ENCODE data around the gene DPYSL3.

Gene DPYSL3

GRCh38 chr5:147397616-147398015, 112.3 kb downstream of the DPYSL3 start:
- H3K27ac ChIP-seq (ENCODE audit: low read length): no peak overlapping the region
- H3K27me3 ChIP-seq (ENCODE audit: low read depth, low read length): no peaks in the 10 kb centered on the region
- H3K36me3 ChIP-seq (ENCODE audit: control insufficient read depth in 1 of 2, insufficient read depth in 2 of 2, low read length in 2 of 2): peaks cover 37 to 74% of the 10 kb centered on the region in 2 donors
- no peaks in the 10 kb centered on the region for H3K4me1 ChIP-seq (ENCODE audit: control insufficient read depth in 1 of 2, insufficient read depth in 2 of 2, low read length in 2 of 2)
- H3K9me3 ChIP-seq (ENCODE audit: control insufficient read depth in 1 of 2, low read length in 2 of 2): no peaks in the 10 kb centered on the region
- H3K4me3 ChIP-seq (ENCODE audit: low read depth in 1 of 2, low read length in 2 of 2): no peak overlapping the region

DNA sequence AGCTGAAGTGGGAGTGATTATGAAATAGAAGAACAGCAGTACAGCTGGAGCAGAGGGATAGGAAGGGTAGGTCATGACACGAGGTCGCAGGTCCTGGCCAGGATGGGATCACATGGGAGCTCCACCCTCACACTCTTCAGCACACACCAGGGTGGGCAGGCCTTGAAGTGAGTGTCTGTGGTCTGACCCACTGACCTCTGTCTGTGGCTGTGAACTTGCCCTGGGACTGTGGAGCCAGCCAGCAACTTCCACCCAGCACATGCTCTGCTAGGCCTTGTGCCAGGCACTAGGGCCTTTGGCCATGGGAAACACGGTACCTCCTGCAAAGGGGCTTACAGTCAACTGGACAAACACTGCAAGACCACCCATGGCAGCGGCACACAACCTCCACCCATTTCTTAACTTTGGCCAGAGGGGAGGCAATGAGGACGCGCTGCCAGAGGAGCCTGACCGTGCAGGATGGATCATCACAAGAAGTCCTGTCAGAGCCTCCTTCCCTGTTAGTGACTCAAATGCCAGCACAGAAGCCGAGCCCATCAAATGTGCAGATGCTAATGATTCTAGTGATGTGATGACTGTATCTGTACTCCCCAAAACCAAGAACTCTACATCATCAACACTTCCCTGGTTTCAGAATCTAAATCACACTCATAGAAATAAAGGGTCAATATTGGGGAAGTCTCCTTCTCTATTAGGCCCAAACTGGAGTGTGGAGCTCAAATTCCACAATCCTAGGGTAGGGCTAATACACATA, 113.6 kb downstream of the DPYSL3 start:
- Histone ChIP-seq H3K4me3 (ENCODE audit: low read depth in 1 of 2, low read length in 2 of 2) (no peak overlapping the region), H3K27me3 (ENCODE audit: low read depth, low read length) (no peaks in the 10 kb centered on the region), H3K9me3 (ENCODE audit: control insufficient read depth in 1 of 2, low read length in 2 of 2) (no peaks in the 10 kb centered on the region), H3K36me3 (ENCODE audit: control insufficient read depth in 1 of 2, insufficient read depth in 2 of 2, low read length in 2 of 2) (peaks cover 37 to 71% of the 10 kb centered on the region in 2 donors), H3K4me1 (ENCODE audit: control insufficient read depth in 1 of 2, insufficient read depth in 2 of 2, low read length in 2 of 2) (no peaks in the 10 kb centered on the region), H3K27ac (ENCODE audit: low read length) (no peak overlapping the region)

DNA sequence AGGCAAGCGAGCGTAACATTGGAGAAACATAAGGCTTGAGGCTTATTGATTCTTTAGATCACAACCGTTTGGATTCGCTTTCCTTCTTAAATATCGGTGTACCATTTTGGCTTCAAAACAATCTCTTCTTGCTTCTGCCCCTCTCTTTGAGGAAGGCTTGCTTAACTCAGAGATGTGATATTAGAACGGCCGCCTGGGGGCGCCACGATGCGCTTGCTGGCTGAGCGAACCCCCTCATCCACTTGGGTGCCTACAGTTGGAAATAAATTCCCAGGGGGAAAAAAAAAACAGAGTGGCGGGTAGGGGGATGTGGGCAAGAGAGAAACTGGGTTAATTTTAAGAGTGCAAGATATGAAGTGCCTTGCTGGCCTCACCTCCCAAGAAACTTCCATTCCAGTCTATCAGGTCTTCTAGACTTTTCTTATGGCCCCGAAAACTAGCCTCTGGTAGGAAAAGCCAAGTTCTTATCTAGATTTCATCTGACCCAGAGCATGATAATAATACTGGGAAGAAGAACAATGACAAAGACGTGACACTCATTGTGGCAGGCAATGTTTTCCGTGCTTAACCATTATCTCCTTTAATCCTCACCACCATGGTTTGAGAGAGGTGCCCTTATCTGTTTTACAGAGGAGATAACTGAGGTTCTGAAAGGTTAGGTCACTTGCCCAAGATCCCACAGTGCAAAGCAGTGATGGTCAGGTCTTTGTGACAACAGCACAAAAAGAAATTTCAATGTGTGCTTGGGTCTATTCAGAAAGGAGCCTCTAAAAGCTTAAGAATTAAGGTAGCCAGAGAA, 115.8 kb downstream of the DPYSL3 start:
- Histone ChIP-seq H3K27me3 (ENCODE audit: low read depth, low read length) (no peaks in the 10 kb centered on the region), H3K9me3 (ENCODE audit: control insufficient read depth in 1 of 2, low read length in 2 of 2) (no peaks in the 10 kb centered on the region), H3K27ac (ENCODE audit: low read length) (no peak overlapping the region), H3K36me3 (ENCODE audit: control insufficient read depth in 1 of 2, insufficient read depth in 2 of 2, low read length in 2 of 2) (peaks cover 25 to 50% of the 10 kb centered on the region in 2 donors), H3K4me1 (ENCODE audit: control insufficient read depth in 1 of 2, insufficient read depth in 2 of 2, low read length in 2 of 2) (no peaks in the 10 kb centered on the region), H3K4me3 (ENCODE audit: low read depth in 1 of 2, low read length in 2 of 2) (no peak overlapping the region)

DNA sequence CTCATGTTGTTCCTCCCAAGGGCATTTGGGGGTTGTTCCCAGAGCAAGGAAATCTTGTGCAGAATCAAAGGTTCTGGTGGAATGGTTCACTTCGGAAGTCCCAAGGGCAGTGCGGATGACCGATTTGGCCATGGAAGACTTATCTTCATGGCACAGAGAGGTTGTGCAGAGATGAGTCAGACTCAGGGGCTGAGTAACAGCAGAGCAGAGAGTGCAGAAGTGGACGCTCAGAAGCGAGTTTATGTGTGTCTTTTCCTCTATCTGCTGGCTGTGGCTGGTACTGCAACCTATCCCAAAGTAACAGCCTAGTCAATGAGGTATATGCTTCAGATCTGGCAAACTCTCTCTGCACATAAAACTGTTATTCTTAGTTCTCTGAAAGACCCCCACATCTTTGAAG, 118.1 kb downstream of the DPYSL3 start:
- Histone ChIP-seq H3K4me3 (ENCODE audit: low read depth in 1 of 2, low read length in 2 of 2) (no peak overlapping the region), H3K9me3 (ENCODE audit: control insufficient read depth in 1 of 2, low read length in 2 of 2) (no peaks in the 10 kb centered on the region), H3K36me3 (ENCODE audit: control insufficient read depth in 1 of 2, insufficient read depth in 2 of 2, low read length in 2 of 2) (peaks cover 14 to 32% of the 10 kb centered on the region in 2 donors), H3K27ac (ENCODE audit: low read length) (no peak overlapping the region), H3K27me3 (ENCODE audit: low read depth, low read length) (no peaks in the 10 kb centered on the region), H3K4me1 (ENCODE audit: control insufficient read depth in 1 of 2, insufficient read depth in 2 of 2, low read length in 2 of 2) (peaks cover 0 to 3% of the 10 kb centered on the region in 2 donors)

- Histone ChIP-seq H3K36me3 (ENCODE audit: control insufficient read depth in 1 of 2, insufficient read depth in 2 of 2, low read length in 2 of 2) (peaks cover 10 to 23% of the 10 kb centered on the region in 2 donors), H3K9me3 (ENCODE audit: control insufficient read depth in 1 of 2, low read length in 2 of 2) (no peaks in the 10 kb centered on the region), H3K27me3 (ENCODE audit: low read depth, low read length) (no peaks in the 10 kb centered on the region), H3K4me1 (ENCODE audit: control insufficient read depth in 1 of 2, insufficient read depth in 2 of 2, low read length in 2 of 2) (peaks cover 0 to 3% of the 10 kb centered on the region in 2 donors), H3K27ac (ENCODE audit: low read length) (no peak overlapping the region), H3K4me3 (ENCODE audit: low read depth in 1 of 2, low read length in 2 of 2) (no peak overlapping the region)
These were observed 119.1 kb downstream of the DPYSL3 start for GRCh38 chr5:147390654-147391225.

DNA sequence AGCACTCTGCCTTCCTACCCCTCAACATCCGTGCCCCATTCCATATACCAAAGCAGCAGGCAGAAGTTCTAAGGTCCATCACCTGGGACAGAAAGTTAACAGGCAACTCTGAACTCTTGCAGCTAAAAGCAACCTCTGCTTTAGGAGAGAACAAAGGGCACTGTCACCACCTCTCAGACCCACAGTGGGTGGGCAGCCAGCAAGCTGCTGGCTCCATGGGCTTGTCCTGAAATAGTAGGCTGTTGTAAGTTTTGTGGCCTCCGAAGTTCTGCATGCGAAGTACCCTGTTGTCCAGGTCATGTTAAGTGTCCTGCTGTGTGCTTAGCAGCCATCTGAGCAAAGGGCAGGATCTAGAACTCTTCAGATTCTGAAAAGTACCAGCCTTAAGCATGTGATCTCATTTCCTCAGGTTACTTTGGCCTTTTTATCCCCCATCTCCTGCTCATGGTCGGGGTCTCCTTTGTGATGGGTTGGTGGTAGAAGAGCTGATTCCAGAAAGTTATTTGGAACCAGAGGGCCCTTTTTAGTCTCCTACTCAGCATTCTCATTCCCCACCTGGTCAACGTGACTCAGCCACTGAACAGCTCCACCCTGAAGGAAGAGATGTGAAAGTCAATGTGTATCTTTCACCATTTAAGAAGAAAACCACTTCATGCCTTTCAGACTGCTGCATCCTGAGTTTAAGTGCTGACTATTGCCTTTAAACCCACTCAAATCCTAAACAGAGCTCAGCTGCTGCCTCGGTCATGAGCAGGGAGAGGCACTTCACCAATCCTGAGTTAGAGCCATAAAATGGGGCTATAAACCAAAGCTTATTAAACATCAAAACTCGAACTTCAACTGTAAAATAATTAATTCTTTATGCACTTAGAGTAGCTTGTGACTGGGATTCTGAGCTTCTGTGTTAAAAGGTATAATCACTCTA, 121.4 kb downstream of the DPYSL3 start:
- Histone ChIP-seq H3K27ac (ENCODE audit: low read length) (no peak overlapping the region), H3K4me3 (ENCODE audit: low read depth in 1 of 2, low read length in 2 of 2) (no peak overlapping the region), H3K4me1 (ENCODE audit: control insufficient read depth in 1 of 2, insufficient read depth in 2 of 2, low read length in 2 of 2) (peaks cover 0 to 8% of the 10 kb centered on the region in 2 donors), H3K36me3 (ENCODE audit: control insufficient read depth in 1 of 2, insufficient read depth in 2 of 2, low read length in 2 of 2) (peaks cover 0 to 10% of the 10 kb centered on the region in 2 donors), H3K9me3 (ENCODE audit: control insufficient read depth in 1 of 2, low read length in 2 of 2) (no peaks in the 10 kb centered on the region), H3K27me3 (ENCODE audit: low read depth, low read length) (no peaks in the 10 kb centered on the region)

- peaks cover 0 to 8% of the 10 kb centered on the region in 2 donors for H3K4me1 ChIP-seq (ENCODE audit: control insufficient read depth in 1 of 2, insufficient read depth in 2 of 2, low read length in 2 of 2)
- no peaks in the 10 kb centered on the region for H3K9me3 ChIP-seq (ENCODE audit: control insufficient read depth in 1 of 2, low read length in 2 of 2)
- H3K4me3 ChIP-seq (ENCODE audit: low read depth in 1 of 2, low read length in 2 of 2): no peak overlapping the region
- no peak overlapping the region for H3K27ac ChIP-seq (ENCODE audit: low read length)
- no peaks in the 10 kb centered on the region for H3K27me3 ChIP-seq (ENCODE audit: low read depth, low read length)
- H3K36me3 ChIP-seq (ENCODE audit: control insufficient read depth in 1 of 2, insufficient read depth in 2 of 2, low read length in 2 of 2): peaks cover 0 to 3% of the 10 kb centered on the region in 2 donors
These were observed 122.8 kb downstream of the DPYSL3 start for GRCh38 chr5:147387109-147387508.

DNA sequence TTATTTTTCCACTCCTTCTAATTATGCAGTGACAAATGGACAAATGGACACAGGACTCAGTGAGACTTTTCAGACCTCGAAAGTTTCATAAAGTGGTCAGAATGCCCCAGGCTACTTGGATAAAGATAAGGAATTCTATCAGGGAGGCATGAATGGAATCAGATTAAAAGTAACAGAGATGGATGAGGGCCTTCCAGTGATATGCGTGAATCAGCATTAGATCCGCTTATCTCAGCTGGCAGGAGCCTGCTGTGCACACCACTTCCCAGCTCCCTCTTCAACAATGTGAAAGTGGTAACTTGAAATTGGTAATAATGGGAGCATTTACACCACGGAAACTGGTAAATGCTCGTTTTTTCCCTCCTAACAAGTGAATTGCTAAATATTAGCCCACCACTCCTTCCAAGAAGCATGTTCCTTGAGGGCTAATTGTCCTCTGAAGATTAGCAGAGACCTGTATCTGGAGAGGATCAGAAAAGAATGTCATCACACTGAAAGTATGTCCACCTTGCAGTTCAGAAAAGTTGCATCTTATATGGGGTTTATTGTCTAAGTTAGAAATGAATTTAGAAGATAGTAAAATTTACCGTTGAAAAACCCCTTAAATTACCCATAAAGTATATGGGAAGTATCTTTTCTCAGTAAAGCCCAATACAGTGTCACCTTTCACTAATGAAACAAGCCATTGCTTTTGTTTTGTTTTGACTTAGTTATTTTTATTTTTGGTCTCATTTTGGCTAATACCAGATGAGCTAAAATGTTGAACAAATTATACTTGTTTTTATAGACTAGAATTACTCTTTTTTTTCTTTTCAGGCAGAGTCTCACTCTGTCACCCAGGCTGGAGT, 125.3 kb downstream of the DPYSL3 start:
- H3K27ac ChIP-seq (ENCODE audit: low read length): no peak overlapping the region
- no peaks in the 10 kb centered on the region for H3K36me3 ChIP-seq (ENCODE audit: control insufficient read depth in 1 of 2, insufficient read depth in 2 of 2, low read length in 2 of 2)
- peaks cover 0 to 8% of the 10 kb centered on the region in 2 donors for H3K4me1 ChIP-seq (ENCODE audit: control insufficient read depth in 1 of 2, insufficient read depth in 2 of 2, low read length in 2 of 2)
- H3K27me3 ChIP-seq (ENCODE audit: low read depth, low read length): no peaks in the 10 kb centered on the region
- no peak overlapping the region for H3K4me3 ChIP-seq (ENCODE audit: low read depth in 1 of 2, low read length in 2 of 2)
- H3K9me3 ChIP-seq (ENCODE audit: control insufficient read depth in 1 of 2, low read length in 2 of 2): no peaks in the 10 kb centered on the region

- no peaks in the 10 kb centered on the region for H3K36me3 ChIP-seq (ENCODE audit: control insufficient read depth in 1 of 2, insufficient read depth in 2 of 2, low read length in 2 of 2)
- H3K27me3 ChIP-seq (ENCODE audit: low read depth, low read length): no peaks in the 10 kb centered on the region
- no peak overlapping the region for H3K27ac ChIP-seq (ENCODE audit: low read length)
- peaks cover 0 to 8% of the 10 kb centered on the region in 2 donors for H3K4me1 ChIP-seq (ENCODE audit: control insufficient read depth in 1 of 2, insufficient read depth in 2 of 2, low read length in 2 of 2)
- no peaks in the 10 kb centered on the region for H3K9me3 ChIP-seq (ENCODE audit: control insufficient read depth in 1 of 2, low read length in 2 of 2)
- H3K4me3 ChIP-seq (ENCODE audit: low read depth in 1 of 2, low read length in 2 of 2): peak overlapping the region; percentile 58
These were observed 127.1 kb downstream of the DPYSL3 start for GRCh38 chr5:147382776-147383175.

DNA sequence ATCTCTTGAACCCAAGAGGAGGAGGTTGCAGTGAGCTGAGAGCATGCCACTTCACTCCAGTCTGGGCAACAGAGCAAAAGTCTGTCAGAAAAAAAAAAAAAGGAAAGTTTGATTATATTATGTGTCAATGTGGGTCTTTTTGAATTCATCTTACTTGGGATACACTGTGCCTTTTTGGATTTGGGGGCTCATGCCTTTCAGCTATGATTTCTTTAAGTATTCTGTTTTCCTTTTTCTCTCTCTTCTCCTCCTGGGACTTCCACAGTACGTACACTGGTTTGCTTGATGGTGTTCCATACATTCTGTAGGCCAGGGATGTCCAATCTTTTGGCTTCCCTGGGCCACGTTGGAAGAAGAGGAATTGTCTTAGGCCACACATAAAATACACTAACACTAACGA, 128.3 kb downstream of the DPYSL3 start:
- H3K9me3 ChIP-seq (ENCODE audit: control insufficient read depth in 1 of 2, low read length in 2 of 2): no peaks in the 10 kb centered on the region
- no peaks in the 10 kb centered on the region for H3K36me3 ChIP-seq (ENCODE audit: control insufficient read depth in 1 of 2, insufficient read depth in 2 of 2, low read length in 2 of 2)
- no peak overlapping the region for H3K27ac ChIP-seq (ENCODE audit: low read length)
- H3K27me3 ChIP-seq (ENCODE audit: low read depth, low read length): no peaks in the 10 kb centered on the region
- no peak overlapping the region for H3K4me3 ChIP-seq (ENCODE audit: low read depth in 1 of 2, low read length in 2 of 2)
- H3K4me1 ChIP-seq (ENCODE audit: control insufficient read depth in 1 of 2, insufficient read depth in 2 of 2, low read length in 2 of 2): peaks cover 0 to 5% of the 10 kb centered on the region in 2 donors
